Lower leg skin (tissue), 4 donors: ENCODE results near the gene RNASE12. TPM values are rescaled to one million over a fixed set of nuclear protein-coding genes. Genes with fewer than 3 reads are reported as not detected.

Source experiments
- total RNA-seq, 4 donors: library from RNA; depleted of rRNA; stranded (reverse); fragments of >200 nt; gene quantifications; one replicate each; pipeline ENCODE4 v1.1.0, GENCODE V29; 2016

Gene RNASE12
- total RNA-seq, 4 donors from 2014 or later, result not detected

Other genes starting within 250 kb of the RNASE12 start
- gene PARP2, start 247.7 kb downstream of the RNASE12 start, total RNA-seq, result 10 to 100 TPM in 3 of 4 donors, 1 to 10 TPM in 1; 7.9 to 20.4 (median 13.0) TPM
- gene TEP1, start 177.9 kb downstream of the RNASE12 start, total RNA-seq, result 10 to 100 TPM; 19.5 to 30.5 (median 23.6) TPM
- 1 to 10 TPM in 1 of 4 donors, under 1 TPM in 2, not detected in 1; 0.12 to 1.2 (median 0.36) TPM for gene KLHL33, start 155.2 kb downstream of the RNASE12 start, total RNA-seq
- 10 to 100 TPM; 13.8 to 54.5 (median 35.8) TPM for gene OSGEP, start 136.6 kb downstream of the RNASE12 start, total RNA-seq
- gene APEX1, start 136.2 kb downstream of the RNASE12 start, total RNA-seq, result 100 to 1,000 TPM; 107 to 217 (median 119) TPM
- gene PIP4P1, start 129.9 kb downstream of the RNASE12 start, total RNA-seq, result 10 to 100 TPM; 26.0 to 34.6 (median 27.6) TPM
- gene PNP, start 122.0 kb downstream of the RNASE12 start, total RNA-seq, result 10 to 100 TPM; 23.0 to 48.8 (median 36.2) TPM
- not detected for gene RNASE10, start 85.8 kb downstream of the RNASE12 start, total RNA-seq
- not detected for gene RNASE9, start 30.3 kb downstream of the RNASE12 start, total RNA-seq
- not detected for gene RNASE11, start 3.4 kb downstream of the RNASE12 start, total RNA-seq
- not detected for gene OR6S1, start 50.3 kb upstream of the RNASE12 start, total RNA-seq
- 100 to 1,000 TPM in 2 of 4 donors, 10 to 100 TPM in 2; 67.3 to 102 (median 90.6) TPM for gene RNASE4, start 93.2 kb upstream of the RNASE12 start, total RNA-seq
- 10 to 100 TPM; 19.8 to 45.5 (median 32.1) TPM for gene ANG, start 97.4 kb upstream of the RNASE12 start, total RNA-seq
- not detected for gene EDDM3A, start 154.5 kb upstream of the RNASE12 start, total RNA-seq
- not detected for gene EDDM3B, start 177.0 kb upstream of the RNASE12 start, total RNA-seq
- gene RNASE6, start 189.9 kb upstream of the RNASE12 start, total RNA-seq, result 10 to 100 TPM in 1 of 4 donors, 1 to 10 TPM in 3; 1.7 to 15.4 (median 6.6) TPM
- 100 to 1,000 TPM in 1 of 4 donors, 10 to 100 TPM in 3; 42.6 to 129 (median 87.7) TPM for gene RNASE1, start 211.5 kb upstream of the RNASE12 start, total RNA-seq